HepG2 (cell line): ENCODE results near the gene SAP130. TPM values are rescaled to one million over a fixed set of nuclear protein-coding genes. Genes with fewer than 3 reads are reported as not detected.

ENCODE experiments used
- ATAC-seq: fragments of 200-7000 bp; cut with Tn5 transposase; 3 replicates; pipeline ENCODE4 v1.9.1; 2020; ENCODE audit warnings: mild to moderate bottlenecking, moderate library complexity
- BruUV-seq: library from RNA; stranded (reverse); fragments of 400-500 nt; replicated peaks from 2 replicates; lab custom pipeline; 2021; lab: Mats Ljungman, UMichigan
- CTCF ChIA-PET: fragments of 300-600 bp; formaldehyde crosslinking; extraction: SDS; loops from one replicate; lab custom pipeline; 2021; ENCODE audit warnings: low total read pairs, inconsistent platforms, low intra/inter-chr PET ratio; lab: Yijun Ruan, JAX
- POLR2A ChIA-PET: fragments of 350-600 bp; sonication (Branson Sonifier 250); formaldehyde crosslinking; loops from one replicate; lab custom pipeline; 2020; ENCODE audit warnings: antibody characterized with exemption, inconsistent platforms; lab: Yijun Ruan, JAX
- DNase-seq: peaks from one replicate; pipeline ENCODE4 v3.0.0-alpha.2; 2015; ENCODE audit warnings: low spot score
- FAIRE-seq: peaks from 3 replicates; lab custom pipeline; 2011; peaks lifted over from hg19 to GRCh38; lab: Jason Lieb, UNC
- H2AFZ ChIP-seq: one replicate; pipeline ENCODE4 v1.6.1; 2011; ENCODE audit warnings: low read length, inconsistent platforms
- H3K27ac ChIP-seq: fragments of 300-600 bp; 3 replicates; pipeline ENCODE4 v1.8.0; 2011; ENCODE audit warnings: mixed run types, mild to moderate bottlenecking, mixed read lengths, low read length, inconsistent platforms; ENCODE audit not compliant: insufficient read depth; ENCODE audit errors: extremely low read length
- H3K27me3 ChIP-seq, 2 experiments: fragments of 200-600 bp in 1 of 2; 2 replicates in 1 of 2; 3 replicates in 1 of 2; pipeline versions ENCODE4 v1.6.0 to v1.8.0; 2011; ENCODE audit warnings: low read length in 2 of 2, mild to moderate bottlenecking in 2 of 2, moderate library complexity in 2 of 2, inconsistent platforms in 1 of 2; ENCODE audit not compliant: insufficient read depth in 2 of 2, control insufficient read depth in 1 of 2
- H3K36me3 ChIP-seq, 2 experiments: fragments of 200-600 bp in 1 of 2; replicated peaks in 1 of 2; 2 replicates in 1 of 2; 3 replicates in 1 of 2; pipeline versions ENCODE4 v1.5.1 to v1.8.0; 2011; ENCODE audit warnings: low read length in 2 of 2, inconsistent platforms in 1 of 2; ENCODE audit not compliant: insufficient read depth in 2 of 2, control insufficient read depth in 1 of 2
- H3K4me1 ChIP-seq: 2 replicates; pipeline ENCODE4 v1.5.1; 2012; ENCODE audit warnings: low read length, inconsistent platforms; ENCODE audit not compliant: insufficient read depth
- H3K4me2 ChIP-seq: 2 replicates; pipeline ENCODE4 v1.6.0; 2011; ENCODE audit warnings: low read depth, low read length, inconsistent platforms
- H3K4me3 ChIP-seq, 3 experiments: fragments of 200-600 bp in 1 of 3; sonication (generic), shearing (Covaris generic) in 1 of 3; replicated peaks in 1 of 3; 2 replicates each; pipeline ENCODE4 v1.5.1; 2011 to 2016; ENCODE audit warnings: low read length in 3 of 3, inconsistent platforms in 2 of 3, low read depth in 2 of 3, mild to moderate bottlenecking in 2 of 3, control low read depth in 1 of 3, mixed read lengths in 1 of 3; ENCODE audit not compliant: insufficient read depth in 1 of 3
- H3K79me2 ChIP-seq: one replicate; pipeline ENCODE4 v1.6.1; 2011; ENCODE audit warnings: low read length, inconsistent platforms; ENCODE audit not compliant: insufficient read depth
- H3K9ac ChIP-seq: 2 replicates; pipeline ENCODE4 v1.6.0; 2011; ENCODE audit warnings: mild to moderate bottlenecking, low read depth, low read length, inconsistent platforms; ENCODE audit not compliant: insufficient read depth
- H3K9me3 ChIP-seq: 2 replicates; pipeline ENCODE4 v1.5.1; 2012; ENCODE audit warnings: mild to moderate bottlenecking, low read length
- H4K20me1 ChIP-seq: 2 replicates; pipeline ENCODE4 v1.6.0; 2011; ENCODE audit warnings: inconsistent platforms, mild to moderate bottlenecking, low read length, moderate library complexity; ENCODE audit not compliant: insufficient read depth
- POGZ ChIP-seq: sonication (generic); formaldehyde crosslinking; IDR thresholded peaks from 2 replicates; pipeline ENCODE4 v1.4.0; 2020; ENCODE audit warnings: mild to moderate bottlenecking, missing genetic modification reagents
- SMAD1 ChIP-seq: sonication (generic); formaldehyde crosslinking; IDR thresholded peaks from 2 replicates; pipeline ENCODE4 v1.4.0; 2020; ENCODE audit warnings: missing genetic modification reagents, low read depth, mild to moderate bottlenecking, borderline replicate concordance
- ZNF562 ChIP-seq: sonication (generic); formaldehyde crosslinking; IDR thresholded peaks from 2 replicates; pipeline ENCODE4 v1.8.0; 2022; ENCODE audit warnings: missing genetic modification reagents, borderline replicate concordance
- ZNF598 ChIP-seq: sonication (generic); formaldehyde crosslinking; IDR thresholded peaks from 2 replicates; pipeline ENCODE4 v1.5.1; 2020; ENCODE audit warnings: mild to moderate bottlenecking, missing genetic modification reagents, borderline replicate concordance
- ZNF607 ChIP-seq: sonication (generic); formaldehyde crosslinking; IDR thresholded peaks from 2 replicates; pipeline ENCODE4 v1.5.1; 2020; ENCODE audit warnings: missing genetic modification reagents, mild to moderate bottlenecking, borderline replicate concordance
- WGBS: methylation state at CpG from one replicate; pipeline ENCODE4 v1.1.6; 2017; ENCODE audit warnings: low lambda C conversion rate; 5-methylcytosine and 5-hydroxymethylcytosine counted together
- in situ Hi-C: cut with HindIII; loops from 2 replicates; pipeline ENCODE4 v1.10.0; 2017; ENCODE audit warnings: low pct_unique_long_range_greater_than_20kb; ENCODE audit not compliant: extremely low pct_ligation_motif_present
- intact Hi-C: fragments of 100-400 bp; cut with micrococcal nuclease; formaldehyde crosslinking; loops from one replicate; pipeline ENCODE4 v1.10.0; 2022; ENCODE audit not compliant: unreplicated experiment
- polyA plus RNA-seq, 8 experiments: library from polyadenylated mRNA; depleted of rRNA in 3 of 8; stranded (reverse) in 7 of 8; unstranded in 1 of 8; fragments of >200 nt; fragmentation: Illumina TruSeq in 4 of 8; extraction: Trizol in 4 of 8; gene quantifications; 2 replicates each; pipeline versions ENCODE4 v1.2.1 to v1.2.3, GENCODE V29; 2011 to 2016; ENCODE audit warnings: low read depth in 4 of 8, missing spikeins in 1 of 8, mixed read lengths in 1 of 8; ENCODE audit not compliant: insufficient read depth in 1 of 8
- total RNA-seq, 5 experiments: library from RNA; depleted of rRNA; stranded (reverse); fragments of >200 nt; fragmentation: Illumina TruSeq; extraction: Trizol; gene quantifications; 2 replicates each; pipeline ENCODE4 v1.2.3, GENCODE V29; 2016; ENCODE audit warnings: low read depth in 1 of 5

Gene SAP130
- total and polyA plus RNA-seq, 2 of the 13 experiments (the other 11 are each of a cell fraction or from before 2014, with no cell fraction given): 11.1 to 18.6 TPM

GRCh38 chr2:128053331-128053730 is 25.5 kb upstream of the SAP130 start:
- H3K36me3 ChIP-seq: no peaks in the 10 kb centered on the region
- no peaks in the 10 kb centered on the region for H3K79me2 ChIP-seq
- no peak for TF ChIP-seq POGZ (CRISPR knock-in tag)
- TF ChIP-seq ZNF607: no peak
- no peak overlapping the region for H2AFZ ChIP-seq
- in situ Hi-C loops: loop anchor here (25.0 kb wide), 2 partner anchors 584 to 684 kb away; no protein-coding TSS in a partner anchor
- peaks cover 0 to 4% of the 10 kb centered on the region in 2 experiments; a peak in 3 of 5 replicates for H3K27me3 ChIP-seq
- BruUV-seq: no TSS peak
- no peak overlapping the region for H3K9ac ChIP-seq
- H3K9me3 ChIP-seq: peaks cover 10% of the 10 kb centered on the region; the same call in 1 of the 2 replicates
- CTCF ChIA-PET: no interaction called here
- FAIRE-seq (no peak), ATAC-seq (no peak), DNase-seq (no peak)
- H3K4me2 ChIP-seq: no peak overlapping the region
- intact Hi-C loops: no loop called here
- WGBS: 81% methylated on average over 11 of the region's 12 CpGs
- H3K4me3 ChIP-seq: no peak overlapping the region
- no peaks in the 10 kb centered on the region for H4K20me1 ChIP-seq
- H3K4me1 ChIP-seq: peaks cover 17% of the 10 kb centered on the region
- no peak overlapping the region for H3K27ac ChIP-seq
- POLR2A ChIA-PET: no interaction called here

GRCh38 chr2:128043041-128043440 is 15.2 kb upstream of the SAP130 start:
- intact Hi-C loops: no loop called here
- Histone ChIP-seq H3K4me2 (no peak overlapping the region), H3K4me1 (no peaks in the 10 kb centered on the region), H3K79me2 (no peaks in the 10 kb centered on the region), H4K20me1 (no peaks in the 10 kb centered on the region), H3K4me3 (no peak overlapping the region), H3K27ac (no peak overlapping the region), H2AFZ (no peak overlapping the region), H3K36me3 (no peaks in the 10 kb centered on the region), H3K27me3 (peaks cover 2 to 36% of the 10 kb centered on the region in 2 experiments; a peak in 4 of 5 replicates), H3K9me3 (peaks cover 25% of the 10 kb centered on the region), H3K9ac (no peak overlapping the region)
- in situ Hi-C loops: no loop called here
- CTCF ChIA-PET: no interaction called here
- FAIRE-seq (no peak), DNase-seq (no peak), ATAC-seq (no peak)
- POLR2A ChIA-PET: no interaction called here
- TF ChIP-seq SMAD1 (CRISPR knock-in tag) (no peak), ZNF598 (CRISPR knock-in tag) (no peak), ZNF562 (CRISPR knock-in tag) (peak; percentile 96)
- WGBS: 5% methylated on average over 3 of the region's 3 CpGs
- no TSS peak for BruUV-seq
